Stimulated activated memory B cell treated with anti-CD40 and anti-IgM and Interleukin-4, amounts not matched to agents 10 μg/mL and 1 μg/mL and 100 μg/mL, for 72 hours (primary cell): ENCODE measurements around the gene YEATS2.

ENCODE experiments used
- ATAC-seq: fragments of 150-1000 bp; cut with Tn5 transposase; 2 replicates; pipeline ENCODE4 v1.10.0; 2021
- H3K27ac Mint-ChIP-seq: one replicate; pipeline ENCODE4 v1.8.0; 2022; ENCODE audit warnings: mild to moderate bottlenecking, mixed read lengths
- H3K27me3 Mint-ChIP-seq: one replicate; pipeline ENCODE4 v1.8.0; 2022; ENCODE audit warnings: mixed read lengths
- H3K36me3 Mint-ChIP-seq: one replicate; pipeline ENCODE4 v1.8.0; 2022; ENCODE audit warnings: mixed read lengths
- H3K4me1 Mint-ChIP-seq: one replicate; pipeline ENCODE4 v1.8.0; 2022; ENCODE audit warnings: mixed read lengths
- H3K4me3 Mint-ChIP-seq: one replicate; pipeline ENCODE4 v1.8.0; 2022; ENCODE audit warnings: mild to moderate bottlenecking, moderate library complexity, mixed read lengths
- H3K9me3 Mint-ChIP-seq: one replicate; pipeline ENCODE4 v1.8.0; 2022; ENCODE audit warnings: mixed read lengths

YEATS2 gene

DNA sequence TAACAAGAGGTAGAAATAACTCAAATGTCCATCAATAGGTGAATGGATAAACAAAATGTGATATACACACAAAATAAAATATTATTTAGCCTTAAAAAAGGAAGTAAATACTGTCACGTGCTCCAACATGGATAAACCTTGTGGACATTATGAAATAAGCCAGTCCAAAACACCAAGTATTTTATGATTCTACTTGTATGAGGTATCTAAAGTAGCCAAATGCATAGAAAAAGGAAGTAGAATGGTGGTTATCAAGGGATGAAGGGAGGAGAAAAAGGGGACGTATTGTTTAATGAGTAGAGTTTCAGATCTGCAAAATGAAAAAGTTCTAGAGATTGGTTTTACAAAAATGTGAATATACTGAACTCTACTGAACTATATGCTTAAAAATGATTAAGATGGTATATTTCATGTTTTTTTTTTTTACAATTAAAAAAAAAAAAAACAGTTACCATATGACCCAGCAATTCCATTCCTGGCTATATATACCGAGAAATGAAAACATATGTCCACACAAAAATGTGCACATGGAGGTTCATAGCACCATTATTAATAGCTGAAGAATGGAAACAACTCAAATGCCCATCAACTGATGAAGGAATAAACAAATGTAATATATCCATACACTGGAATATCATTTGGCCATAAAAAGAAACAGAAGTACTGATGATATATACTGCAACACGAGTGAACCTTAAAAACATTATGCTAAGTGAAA is 156.9 kb downstream of the YEATS2 start:
- no peak for ATAC-seq
- no peak overlapping the region for H3K4me3 Mint-ChIP-seq

DNA sequence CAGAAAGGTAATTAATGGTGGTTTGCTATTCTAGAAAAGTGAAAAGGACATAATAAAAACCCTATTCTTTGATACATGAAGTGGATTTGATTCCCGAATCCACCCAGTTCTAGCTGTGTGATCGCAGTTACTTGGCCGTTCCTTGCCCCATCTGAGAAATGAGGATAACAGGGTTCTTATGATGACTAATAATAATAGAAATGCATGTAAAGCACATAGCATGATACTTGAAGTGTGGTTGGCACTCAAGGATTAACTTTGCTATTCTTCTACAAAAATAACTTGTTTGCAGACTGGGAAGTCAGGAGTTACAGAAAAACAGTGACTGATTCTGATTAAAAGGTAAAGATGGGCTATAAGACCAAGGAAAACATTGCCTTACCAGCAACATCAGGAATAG is 160.3 kb downstream of the YEATS2 start:
- no peaks in the 10 kb centered on the region for H3K4me1 Mint-ChIP-seq
- H3K27ac Mint-ChIP-seq = no peak overlapping the region
- no peak overlapping the region for H3K4me3 Mint-ChIP-seq
- no peaks in the 10 kb centered on the region for H3K27me3 Mint-ChIP-seq
- H3K9me3 Mint-ChIP-seq = no peaks in the 10 kb centered on the region
- ATAC-seq = no peak
- H3K36me3 Mint-ChIP-seq = peaks cover 76% of the 10 kb centered on the region

More for the DNA sequence above, 156.9 kb downstream of the YEATS2 start:
- Mint-ChIP-seq H3K9me3 (no peaks in the 10 kb centered on the region), H3K36me3 (peaks cover 76% of the 10 kb centered on the region), H3K27ac (no peak overlapping the region), H3K4me1 (no peaks in the 10 kb centered on the region), H3K27me3 (no peaks in the 10 kb centered on the region)
